Measurements from ENCODE around the gene UNC13C. TPM values are rescaled to one million over a fixed set of nuclear protein-coding genes. Genes with fewer than 3 reads are reported as not detected.

Gene UNC13C
- total RNA-seq, 6 experiments from 2014 or later: not detected

- TF ChIP-seq CTCF (IDR thresholded peaks at IDR 0.05): no peak
- DNase-seq: no peak
- H3K9me3 Mint-ChIP-seq: peaks cover 52% of the 10 kb centered on the region
- H3K27me3 Mint-ChIP-seq (ENCODE audit: insufficient read depth): no peaks in the 10 kb centered on the region
- no peak overlapping the region for H3K27ac Mint-ChIP-seq
- no peak overlapping the region for H3K4me3 Mint-ChIP-seq
- H3K36me3 Mint-ChIP-seq (ENCODE audit: low read depth): 0 out of 2 replicates have a peak, but pooled peaks cover 3% of the 10 kb centered on the region
- H3K4me1 Mint-ChIP-seq (ENCODE audit: low read depth): no peaks in the 10 kb centered on the region
Measured at GRCh38 chr15:54089776-54090175, 111.5 kb downstream of the UNC13C start.

- no peak for TF ChIP-seq CTCF (IDR thresholded peaks at IDR 0.05)
- no peaks in the 10 kb centered on the region for H3K4me1 Mint-ChIP-seq (ENCODE audit: low read depth)
- H3K36me3 Mint-ChIP-seq (ENCODE audit: low read depth): no peaks in the 10 kb centered on the region
- H3K27me3 Mint-ChIP-seq (ENCODE audit: insufficient read depth): no peaks in the 10 kb centered on the region
- peaks cover 56% of the 10 kb centered on the region for H3K9me3 Mint-ChIP-seq
- no peak overlapping the region for H3K4me3 Mint-ChIP-seq
- DNase-seq: no peak
- H3K27ac Mint-ChIP-seq: no peak overlapping the region
Measured at GRCh38 chr15:54091651-54092050, 113.4 kb downstream of the UNC13C start.

GRCh38 chr15:54094661-54095060 is 116.4 kb downstream of the UNC13C start:
- Mint-ChIP-seq H3K27me3 (ENCODE audit: insufficient read depth) (no peaks in the 10 kb centered on the region), H3K36me3 (ENCODE audit: low read depth) (no peaks in the 10 kb centered on the region), H3K27ac (no peak overlapping the region), H3K4me3 (no peak overlapping the region), H3K9me3 (peaks cover 41% of the 10 kb centered on the region), H3K4me1 (ENCODE audit: low read depth) (no peaks in the 10 kb centered on the region)
- no peak for DNase-seq
- TF ChIP-seq CTCF (IDR thresholded peaks at IDR 0.05): no peak

- Mint-ChIP-seq H3K4me1 (ENCODE audit: low read depth) (no peaks in the 10 kb centered on the region), H3K27me3 (ENCODE audit: insufficient read depth) (no peaks in the 10 kb centered on the region), H3K27ac (no peak overlapping the region), H3K9me3 (peaks cover 42% of the 10 kb centered on the region), H3K4me3 (no peak overlapping the region), H3K36me3 (ENCODE audit: low read depth) (peaks cover 8% of the 10 kb centered on the region; the same call in 1 of the 2 replicates)
- no peak for TF ChIP-seq CTCF (IDR thresholded peaks at IDR 0.05)
- no peak for DNase-seq
Measured at GRCh38 chr15:54097019-54097418, 118.8 kb downstream of the UNC13C start.

GRCh38 chr15:54099010-54099409 is 120.8 kb downstream of the UNC13C start:
- H3K4me3 Mint-ChIP-seq: no peak overlapping the region
- TF ChIP-seq CTCF (IDR thresholded peaks at IDR 0.05): no peak
- H3K4me1 Mint-ChIP-seq (ENCODE audit: low read depth): no peaks in the 10 kb centered on the region
- H3K27ac Mint-ChIP-seq: no peak overlapping the region
- peaks cover 47% of the 10 kb centered on the region for H3K9me3 Mint-ChIP-seq
- no peak for DNase-seq
- no peaks in the 10 kb centered on the region for H3K27me3 Mint-ChIP-seq (ENCODE audit: insufficient read depth)
- peaks cover 8% of the 10 kb centered on the region; the same call in 1 of the 2 replicates for H3K36me3 Mint-ChIP-seq (ENCODE audit: low read depth)
